Left hindlimb (tissue), 1 donor: ENCODE measurements around the gene KIRREL3.

Experiments
- DNase-seq: peaks from one replicate; pipeline ENCODE4 v3.0.0-alpha.2; 2018

The KIRREL3 gene

GRCh38 chr11:126457817-126458216, 542.8 kb downstream of the KIRREL3 start:
- DNase-seq = no peak

GRCh38 chr11:126456783-126457542, 543.6 kb downstream of the KIRREL3 start:
- DNase-seq = no peak

GRCh38 chr11:126456089-126456488, 544.5 kb downstream of the KIRREL3 start:
- DNase-seq = no peak

- DNase-seq = peak; percentile 78
These were observed 548.1 kb downstream of the KIRREL3 start for GRCh38 chr11:126452241-126453101.

- DNase-seq = no peak
These were observed 549.3 kb downstream of the KIRREL3 start for GRCh38 chr11:126451211-126451802.

- no peak for DNase-seq
These were observed 549.8 kb downstream of the KIRREL3 start for GRCh38 chr11:126450806-126451205.

GRCh38 chr11:126450198-126450597, 550.4 kb downstream of the KIRREL3 start:
- DNase-seq = no peak

- no peak for DNase-seq
These were observed 554.0 kb downstream of the KIRREL3 start for GRCh38 chr11:126446581-126446980.

GRCh38 chr11:126444072-126444471, 556.5 kb downstream of the KIRREL3 start:
- no peak for DNase-seq

- DNase-seq = no peak
These were observed 557.5 kb downstream of the KIRREL3 start for GRCh38 chr11:126443120-126443519.

GRCh38 chr11:126440792-126441514, 559.6 kb downstream of the KIRREL3 start:
- DNase-seq = peak; percentile 87

GRCh38 chr11:126440276-126440675, 560.3 kb downstream of the KIRREL3 start:
- no peak for DNase-seq

GRCh38 chr11:126438691-126439090, 561.9 kb downstream of the KIRREL3 start:
- DNase-seq = no peak

- DNase-seq = no peak
These were observed 562.3 kb downstream of the KIRREL3 start for GRCh38 chr11:126438272-126438671.

- no peak for DNase-seq
These were observed 562.8 kb downstream of the KIRREL3 start for GRCh38 chr11:126437731-126438130.

GRCh38 chr11:126436209-126436755, 564.3 kb downstream of the KIRREL3 start:
- DNase-seq = no peak

- DNase-seq = no peak
These were observed 565.6 kb downstream of the KIRREL3 start for GRCh38 chr11:126434950-126435335.

GRCh38 chr11:126433989-126434949, 566.3 kb downstream of the KIRREL3 start:
- DNase-seq = no peak

GRCh38 chr11:126433244-126433846, 567.2 kb downstream of the KIRREL3 start:
- no peak for DNase-seq

- DNase-seq = no peak
These were observed 568.0 kb downstream of the KIRREL3 start for GRCh38 chr11:126432525-126432924.

GRCh38 chr11:126432065-126432461, 568.5 kb downstream of the KIRREL3 start:
- DNase-seq = no peak
